H9 (cell line): ENCODE data around the gene ARRDC2. TPM values are rescaled to one million over a fixed set of nuclear protein-coding genes. Genes with fewer than 3 reads are reported as not detected.
"Not testable (repeated sequence)": the region's sequence is repeated elsewhere in the genome, so short reads cannot be mapped to it uniquely, and the experiment has no call there.

ENCODE experiments used
- DNase-seq: peaks from one replicate; pipeline ENCODE4 v3.0.0-alpha.2; 2017
- H2AFZ ChIP-seq: one replicate; pipeline ENCODE4 v1.6.1; 2013; ENCODE audit warnings: mild to moderate bottlenecking, low read length, control low read depth, moderate library complexity
- H2AK5ac ChIP-seq: 2 replicates; pipeline ENCODE4 v1.6.1; 2013; ENCODE audit warnings: low read length, control low read depth, mixed read lengths; ENCODE audit not compliant: insufficient read length
- H2BK120ac ChIP-seq: one replicate; pipeline ENCODE4 v1.6.1; 2013; ENCODE audit warnings: low read depth, mild to moderate bottlenecking, low read length, control low read depth, inconsistent platforms; ENCODE audit not compliant: poor library complexity, severe bottlenecking
- H2BK12ac ChIP-seq: 2 replicates; pipeline ENCODE4 v1.6.1; 2013; ENCODE audit warnings: low read length, control low read depth, mixed read lengths, low read depth; ENCODE audit not compliant: insufficient read length
- H2BK15ac ChIP-seq: 2 replicates; pipeline ENCODE4 v1.6.1; 2013; ENCODE audit warnings: low read depth, low read length, control low read depth
- H2BK20ac ChIP-seq: one replicate; pipeline ENCODE4 v1.6.1; 2013; ENCODE audit warnings: low read depth, mild to moderate bottlenecking, low read length, control low read depth, inconsistent platforms; ENCODE audit not compliant: poor library complexity, severe bottlenecking
- H2BK5ac ChIP-seq: 2 replicates; pipeline ENCODE4 v1.6.1; 2013; ENCODE audit warnings: low read length, control low read depth, mixed read lengths; ENCODE audit not compliant: insufficient read length
- H3K14ac ChIP-seq: 2 replicates; pipeline ENCODE4 v1.6.1; 2013; ENCODE audit warnings: low read length, control low read depth; ENCODE audit not compliant: insufficient read depth
- H3K18ac ChIP-seq: 2 replicates; pipeline ENCODE4 v1.6.1; 2013; ENCODE audit warnings: low read depth, mild to moderate bottlenecking, mixed read lengths, low read length, control low read depth; ENCODE audit not compliant: insufficient read length
- H3K23ac ChIP-seq: 2 replicates; pipeline ENCODE4 v1.6.1; 2013; ENCODE audit warnings: low read length, control low read depth, mixed read lengths, low read depth; ENCODE audit not compliant: insufficient read length
- H3K23me2 ChIP-seq: 2 replicates; pipeline ENCODE4 v1.6.1; 2013; ENCODE audit warnings: low read depth, mild to moderate bottlenecking, mixed read lengths, low read length, control low read depth; ENCODE audit not compliant: insufficient read length, poor library complexity, severe bottlenecking
- H3K27ac ChIP-seq: 2 replicates; pipeline ENCODE4 v1.5.1; 2013; ENCODE audit warnings: low read length, control low read depth, mixed read lengths, low read depth; ENCODE audit not compliant: insufficient read length
- H3K27me3 ChIP-seq: 2 replicates; pipeline ENCODE4 v1.6.1; 2013; ENCODE audit warnings: low read length, control low read depth, inconsistent platforms; ENCODE audit not compliant: insufficient read depth
- H3K4ac ChIP-seq: 2 replicates; pipeline ENCODE4 v1.6.1; 2013; ENCODE audit warnings: low read depth, mild to moderate bottlenecking, control low read depth, inconsistent platforms, low read length, moderate library complexity
- H3K4me1 ChIP-seq: 2 replicates; pipeline ENCODE4 v1.6.1; 2013; ENCODE audit warnings: low read length, control low read depth, inconsistent platforms; ENCODE audit not compliant: insufficient read depth
- H3K4me2 ChIP-seq: 2 replicates; pipeline ENCODE4 v1.6.1; 2013; ENCODE audit warnings: low read length, control low read depth, mixed read lengths; ENCODE audit not compliant: insufficient read length, insufficient read depth
- H3K56ac ChIP-seq: 2 replicates; pipeline ENCODE4 v1.6.1; 2013; ENCODE audit warnings: low read depth, mild to moderate bottlenecking, mixed read lengths, low read length, control low read depth; ENCODE audit not compliant: insufficient read length
- H3K79me1 ChIP-seq: 2 replicates; pipeline ENCODE4 v1.6.1; 2013; ENCODE audit warnings: low read depth, mild to moderate bottlenecking, moderate library complexity, low read length, control low read depth, inconsistent platforms; ENCODE audit not compliant: insufficient read depth, poor library complexity, severe bottlenecking
- H3K79me2 ChIP-seq: 2 replicates; pipeline ENCODE4 v1.6.1; 2013; ENCODE audit warnings: low read length, control low read depth, inconsistent platforms; ENCODE audit not compliant: insufficient read depth
- H3K9ac ChIP-seq: 2 replicates; pipeline ENCODE4 v1.6.1; 2013; ENCODE audit warnings: low read length, control low read depth, mixed read lengths; ENCODE audit not compliant: insufficient read length; ENCODE audit errors: extremely low read depth
- H3K9me3 ChIP-seq: one replicate; pipeline ENCODE4 v1.6.1; 2013; ENCODE audit warnings: low read depth, low read length, inconsistent platforms; ENCODE audit not compliant: control insufficient read depth
- H3T11ph ChIP-seq: one replicate; pipeline ENCODE4 v1.6.1; 2013; ENCODE audit warnings: mild to moderate bottlenecking, low read length, control low read depth, inconsistent platforms
- H4K20me1 ChIP-seq: one replicate; pipeline ENCODE4 v1.6.1; 2013; ENCODE audit not compliant: control insufficient read depth, insufficient read length, insufficient read depth
- H4K5ac ChIP-seq: 2 replicates; pipeline ENCODE4 v1.6.1; 2013; ENCODE audit warnings: low read depth, mild to moderate bottlenecking, mixed read lengths, low read length, control low read depth; ENCODE audit not compliant: insufficient read length
- H4K8ac ChIP-seq: replicated peaks from 2 replicates; pipeline ENCODE4 v1.6.1; 2013; ENCODE audit warnings: low read length, control low read depth, mixed read lengths, low read depth; ENCODE audit not compliant: insufficient read length
- H4K91ac ChIP-seq: 2 replicates; pipeline ENCODE4 v1.6.1; 2013; ENCODE audit warnings: low read depth, mild to moderate bottlenecking, moderate library complexity, mixed read lengths, low read length, control low read depth; ENCODE audit not compliant: insufficient read length
- H3K27ac Mint-ChIP-seq, 3 experiments: 2 replicates in 2 of 3; 3 replicates in 1 of 3; pipeline ENCODE4 v1.8.0; 2020 to 2021; ENCODE audit warnings: mixed read lengths in 3 of 3, mild to moderate bottlenecking in 1 of 3, moderate library complexity in 1 of 3
- H3K27me3 Mint-ChIP-seq: 2 replicates; pipeline ENCODE4 v1.8.0; 2021; ENCODE audit warnings: low read depth, mild to moderate bottlenecking, moderate library complexity, mixed read lengths
- H3K36me3 Mint-ChIP-seq, 3 experiments: 2 replicates in 2 of 3; 3 replicates in 1 of 3; pipeline ENCODE4 v1.8.0; 2020 to 2021; ENCODE audit warnings: low read depth in 3 of 3, mixed read lengths in 3 of 3; ENCODE audit not compliant: insufficient read depth in 1 of 3
- H3K4me1 Mint-ChIP-seq, 2 experiments: 2 replicates each; pipeline ENCODE4 v1.8.0; 2020; ENCODE audit warnings: mixed read lengths in 2 of 2
- H3K4me3 Mint-ChIP-seq, 2 experiments: 2 replicates in 1 of 2; 3 replicates in 1 of 2; pipeline ENCODE4 v1.8.0; 2020 to 2021; ENCODE audit warnings: mild to moderate bottlenecking in 2 of 2, mixed read lengths in 2 of 2, moderate library complexity in 1 of 2
- H3K9me3 Mint-ChIP-seq, 2 experiments: 2 replicates in 1 of 2; 3 replicates in 1 of 2; pipeline ENCODE4 v1.8.0; 2020; ENCODE audit warnings: mild to moderate bottlenecking in 2 of 2, mixed read lengths in 2 of 2, moderate library complexity in 1 of 2
- CTCF ChIP-seq: fragments of 200-600 bp; sonication (generic); conservative IDR thresholded peaks from 3 replicates; pipeline ENCODE4 v1.8.0; 2021; ENCODE audit warnings: antibody characterized with exemption, mild to moderate bottlenecking
- WGBS: extraction: QIAGEN DNeasy Blood & Tissue Kit; methylation state at CpG from one replicate; pipeline ENCODE4 v1.1.7; 2013; ENCODE audit warnings: missing lambda C conversion rate, low lambda C conversion rate, mixed read lengths; ENCODE audit not compliant: insufficient read length; ENCODE audit errors: extremely low coverage; 5-methylcytosine and 5-hydroxymethylcytosine counted together
- total RNA-seq: library from RNA; stranded (reverse); gene quantifications from 2 replicates; pipeline ENCODE4 v1.2.1, GENCODE V29; 2021

Gene ARRDC2
- total RNA-seq, 1 experiment from 2014 or later, result 10.5 TPM

GRCh38 chr19:17985037-17985818, 22.7 kb upstream of the ARRDC2 start:
- no peak overlapping the region for H3K56ac ChIP-seq
- no peak overlapping the region for H3K23ac ChIP-seq
- no peak overlapping the region for H4K8ac ChIP-seq
- H3K14ac ChIP-seq, result no peak overlapping the region
- no peak overlapping the region for H2BK5ac ChIP-seq
- H2BK15ac ChIP-seq, result no peak overlapping the region
- no peak overlapping the region for H3K9ac ChIP-seq
- H3K4me2 ChIP-seq, result no peak overlapping the region
- H2BK12ac ChIP-seq, result no peak overlapping the region
- no peak overlapping the region for H3T11ph ChIP-seq
- H3K36me3 Mint-ChIP-seq, result peaks cover 0 to 27% (median 4%) of the 10 kb centered on the region in 3 experiments; a peak in 5 of 7 replicates
- no peaks in the 10 kb centered on the region for H3K79me2 ChIP-seq
- H4K5ac ChIP-seq, result no peak overlapping the region
- H3K27me3 ChIP-seq, result no peaks in the 10 kb centered on the region
- peak overlapping the region; percentile 38 to 54 (median 41); a peak in 3 of 7 replicates for H3K27ac Mint-ChIP-seq
- H2BK120ac ChIP-seq, result no peak overlapping the region
- no peak overlapping the region for H2BK20ac ChIP-seq
- DNase-seq, result no peak
- WGBS, result no CpG with 5 or more reads among the region's 17 CpGs
- no peaks in the 10 kb centered on the region for H3K9me3 Mint-ChIP-seq
- no peaks in the 10 kb centered on the region for H4K20me1 ChIP-seq
- H3K9me3 ChIP-seq, result no peaks in the 10 kb centered on the region
- H3K27me3 Mint-ChIP-seq, result no peaks in the 10 kb centered on the region; the same call in 1 of the 2 replicates
- no peak overlapping the region for H3K18ac ChIP-seq
- H3K4me1 ChIP-seq, result no peaks in the 10 kb centered on the region
- H3K27ac ChIP-seq, result no peak overlapping the region
- H2AFZ ChIP-seq, result no peak overlapping the region
- peaks cover 3 to 13% of the 10 kb centered on the region in 2 experiments for H3K4me1 Mint-ChIP-seq
- no peaks in the 10 kb centered on the region for H3K79me1 ChIP-seq
- H3K23me2 ChIP-seq, result no peaks in the 10 kb centered on the region
- TF ChIP-seq CTCF, result no peak
- H2AK5ac ChIP-seq, result no peak overlapping the region
- H3K4ac ChIP-seq, result no peak overlapping the region
- no peak overlapping the region for H3K4me3 Mint-ChIP-seq
- no peak overlapping the region for H4K91ac ChIP-seq

- H2BK120ac ChIP-seq, H4K5ac ChIP-seq, H3K27me3 ChIP-seq, H3K79me1 ChIP-seq, DNase-seq, H3K9ac ChIP-seq, H4K91ac ChIP-seq, H2BK15ac ChIP-seq, H3K4me1 ChIP-seq, H3K9me3 Mint-ChIP-seq, H3K4ac ChIP-seq, H3K27ac ChIP-seq, H4K20me1 ChIP-seq, H3K56ac ChIP-seq, H2BK12ac ChIP-seq, H3K4me3 Mint-ChIP-seq, H2AFZ ChIP-seq, H2BK20ac ChIP-seq, H3K18ac ChIP-seq, H3K14ac ChIP-seq, H3K27ac Mint-ChIP-seq, H3K23ac ChIP-seq, H3K9me3 ChIP-seq, H3K23me2 ChIP-seq, H3K4me2 ChIP-seq, H2AK5ac ChIP-seq, H3T11ph ChIP-seq, H3K79me2 ChIP-seq, H2BK5ac ChIP-seq, H3K27me3 Mint-ChIP-seq, H4K8ac ChIP-seq: not testable (repeated sequence)
- peaks cover 3 to 13% of the 10 kb centered on the region in 2 experiments for H3K4me1 Mint-ChIP-seq
- peaks cover 0 to 24% (median 1%) of the 10 kb centered on the region in 3 experiments; a peak in 5 of 7 replicates for H3K36me3 Mint-ChIP-seq
- no CpG with 5 or more reads among the region's 8 CpGs for WGBS
Measured at GRCh38 chr19:17986569-17986968, 21.4 kb upstream of the ARRDC2 start.
